Testis (tissue), 2 donors: ENCODE results near the gene TSC22D4.
A peak's percentile ranks its signal among the peaks of the same experiment; 100 is the strongest.

ENCODE experiments used
- CTCF ChIP-seq, 3 experiments: fragments of 450-650 bp in 2 of 3; fragments of 200-600 bp in 1 of 3; sonication (generic) in 1 of 3; IDR thresholded peaks; one replicate each; pipeline ENCODE4 v1.5.1; 2016 to 2019; ENCODE audit warnings: antibody characterized with exemption in 3 of 3, mild to moderate bottlenecking in 2 of 3, moderate library complexity in 1 of 3
- POLR2A ChIP-seq: fragments of 450-650 bp; IDR thresholded peaks from one replicate; pipeline ENCODE4 v1.6.1; 2017; ENCODE audit warnings: antibody characterized with exemption, mild to moderate bottlenecking, moderate library complexity

DNA sequence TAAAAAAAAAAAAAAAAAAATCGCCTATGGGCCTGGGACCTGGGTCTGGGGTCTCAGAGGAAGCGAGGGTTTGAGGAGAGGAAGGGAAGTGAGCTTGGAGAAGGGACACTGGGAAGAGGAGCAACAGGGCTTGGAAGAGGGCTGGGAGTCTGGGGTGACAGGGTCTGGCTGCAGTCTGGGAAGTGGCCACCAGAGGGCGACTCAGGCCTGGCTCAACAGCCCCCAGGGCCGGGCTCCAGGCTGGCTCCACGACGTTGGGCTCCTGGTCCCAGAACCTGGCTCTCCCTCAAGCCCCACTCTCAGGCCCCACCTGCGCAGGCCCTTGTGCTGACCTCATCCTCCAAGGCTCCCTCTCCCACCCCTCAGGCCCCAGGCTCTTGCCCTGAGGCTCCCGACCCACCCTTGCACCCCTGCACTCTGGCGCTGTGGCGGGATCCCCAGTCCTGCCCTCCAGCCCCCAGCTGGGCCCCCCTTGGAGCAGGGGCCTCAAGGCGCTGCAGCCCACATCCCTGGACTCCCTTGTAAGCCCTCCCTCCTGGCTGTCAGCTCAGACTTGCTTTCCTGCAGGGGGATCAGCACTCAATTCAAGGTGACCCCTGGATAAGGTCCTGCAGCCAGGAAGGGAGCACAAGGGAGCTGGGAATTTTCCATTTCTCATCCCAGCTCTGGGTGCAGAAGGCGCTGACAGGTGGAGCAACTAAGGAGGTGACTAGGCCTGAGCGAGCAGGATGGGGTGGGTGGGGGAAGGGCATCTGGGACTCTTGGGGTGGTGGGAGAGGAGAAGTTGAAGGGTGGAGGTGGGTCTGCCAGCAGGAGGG, 9.6 kb downstream of the TSC22D4 start:
- TF ChIP-seq CTCF (IDR thresholded peaks at IDR 0.05) (peak; percentile 88 to 98 (median 97)), POLR2A (no peak)
